T-helper 22 cell (primary cell): Measurements from ENCODE around the gene GATA5.

Experiments
- DNase-seq: peaks from one replicate; pipeline ENCODE4 v3.0.0-alpha.2; 2020; ENCODE audit warnings: low read depth

The GATA5 gene

GRCh38 chr20:62487561-62488354 lies 12.0 kb upstream of the GATA5 start:
- no peak for DNase-seq

- DNase-seq, result no peak
Observed at GRCh38 chr20:62487118-62487517, 11.3 kb upstream of the GATA5 start.

GRCh38 chr20:62486484-62486883 lies 10.7 kb upstream of the GATA5 start:
- no peak for DNase-seq

GRCh38 chr20:62485701-62486089 lies 9.9 kb upstream of the GATA5 start:
- no peak for DNase-seq

GRCh38 chr20:62485062-62485700 lies 9.4 kb upstream of the GATA5 start:
- DNase-seq, result no peak

GRCh38 chr20:62484478-62484877 lies 8.7 kb upstream of the GATA5 start:
- DNase-seq, result no peak

GRCh38 chr20:62483613-62484458 lies 8.0 kb upstream of the GATA5 start:
- no peak for DNase-seq

- no peak for DNase-seq
Observed at GRCh38 chr20:62482974-62483373, 7.2 kb upstream of the GATA5 start.

- no peak for DNase-seq
Observed at GRCh38 chr20:62482146-62482809, 6.5 kb upstream of the GATA5 start.

- no peak for DNase-seq
Observed at GRCh38 chr20:62481425-62482145, 5.8 kb upstream of the GATA5 start.

- no peak for DNase-seq
Observed at GRCh38 chr20:62480318-62480717, 4.5 kb upstream of the GATA5 start.

- no peak for DNase-seq
Observed at GRCh38 chr20:62479656-62480055, 3.9 kb upstream of the GATA5 start.

- no peak for DNase-seq
Observed at GRCh38 chr20:62479156-62479555, 3.4 kb upstream of the GATA5 start.

GRCh38 chr20:62477669-62478455 lies 2.1 kb upstream of the GATA5 start:
- DNase-seq, result no peak

- no peak for DNase-seq
Observed at GRCh38 chr20:62476056-62476838, 452 bp upstream of the GATA5 start.

- DNase-seq, result no peak
Observed at GRCh38 chr20:62475027-62475771, 596 bp downstream of the GATA5 start.

GRCh38 chr20:62474604-62475026 lies 1.2 kb downstream of the GATA5 start:
- DNase-seq, result no peak

- DNase-seq, result no peak
Observed at GRCh38 chr20:62473717-62474603, 1.8 kb downstream of the GATA5 start.
